Gastrocnemius medialis (tissue), 4 donors: Measurements from ENCODE around the gene GABPB2.

Experiments
- POLR2A ChIP-seq, 2 donors: fragments of 450-650 bp; IDR thresholded peaks; one replicate each; pipeline ENCODE4 v1.6.1; 2017; ENCODE audit warnings: antibody characterized with exemption in 2 of 2, mild to moderate bottlenecking in 2 of 2, moderate library complexity in 2 of 2
- TF ChIP-seq, protein P1 (sequence below), 5 experiments: fragments of 450-650 bp in 3 of 5; fragments of 200-600 bp in 2 of 5; sonication (generic) in 2 of 5; IDR thresholded peaks in 4 of 5; conservative IDR thresholded peaks in 1 of 5; 1 replicate in 4 of 5; 2 replicates in 1 of 5; pipeline ENCODE4 v1.5.1; 2016 to 2019; ENCODE audit warnings: antibody characterized with exemption in 5 of 5, mild to moderate bottlenecking in 3 of 5, moderate library complexity in 3 of 5

DNA sequence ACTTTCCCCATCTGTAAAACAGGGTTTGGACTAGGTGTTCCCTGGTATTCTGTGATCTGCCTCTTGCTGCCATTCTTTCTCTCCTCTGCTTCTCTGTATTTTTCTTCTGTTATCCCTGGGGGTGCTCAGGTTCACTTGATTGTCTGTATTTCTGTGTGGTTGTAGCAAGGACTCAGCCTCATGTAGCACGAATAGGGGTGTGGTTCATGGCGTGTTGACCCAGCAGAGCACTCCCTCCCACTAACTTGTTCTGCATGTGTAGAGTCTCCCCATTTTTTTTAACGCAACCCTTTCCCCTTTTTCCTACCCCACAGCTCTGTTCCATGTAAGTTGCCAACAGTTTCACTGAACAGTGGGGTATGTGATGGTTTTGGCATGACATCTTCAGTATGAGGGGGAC, 35.4 kb upstream of the GABPB2 start:
- TF ChIP-seq, protein P1, sequence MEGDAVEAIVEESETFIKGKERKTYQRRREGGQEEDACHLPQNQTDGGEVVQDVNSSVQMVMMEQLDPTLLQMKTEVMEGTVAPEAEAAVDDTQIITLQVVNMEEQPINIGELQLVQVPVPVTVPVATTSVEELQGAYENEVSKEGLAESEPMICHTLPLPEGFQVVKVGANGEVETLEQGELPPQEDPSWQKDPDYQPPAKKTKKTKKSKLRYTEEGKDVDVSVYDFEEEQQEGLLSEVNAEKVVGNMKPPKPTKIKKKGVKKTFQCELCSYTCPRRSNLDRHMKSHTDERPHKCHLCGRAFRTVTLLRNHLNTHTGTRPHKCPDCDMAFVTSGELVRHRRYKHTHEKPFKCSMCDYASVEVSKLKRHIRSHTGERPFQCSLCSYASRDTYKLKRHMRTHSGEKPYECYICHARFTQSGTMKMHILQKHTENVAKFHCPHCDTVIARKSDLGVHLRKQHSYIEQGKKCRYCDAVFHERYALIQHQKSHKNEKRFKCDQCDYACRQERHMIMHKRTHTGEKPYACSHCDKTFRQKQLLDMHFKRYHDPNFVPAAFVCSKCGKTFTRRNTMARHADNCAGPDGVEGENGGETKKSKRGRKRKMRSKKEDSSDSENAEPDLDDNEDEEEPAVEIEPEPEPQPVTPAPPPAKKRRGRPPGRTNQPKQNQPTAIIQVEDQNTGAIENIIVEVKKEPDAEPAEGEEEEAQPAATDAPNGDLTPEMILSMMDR (IDR thresholded peaks at IDR 0.05 in 4 of 5, conservative IDR thresholded peaks at IDR 0.05 in 1 of 5), result no peak
- TF ChIP-seq POLR2A (IDR thresholded peaks at IDR 0.05), result no peak
